Stimulated activated CD4-positive, alpha-beta T cell treated with anti-CD3 and anti-CD28 coated beads, Interleukin-2, amount 100 ng/mL, for 48 hours (primary cell): ENCODE results near the gene PINK1.
A peak's percentile ranks its signal among the peaks of the same experiment; 100 is the strongest.

Source experiments
- DNase-seq, 2 donors: peaks; one replicate each; pipeline ENCODE4 v3.0.0-alpha.2; 2020

Gene PINK1

GRCh38 chr1:20684050-20684620 lies 50.9 kb downstream of the PINK1 start:
- no peak for DNase-seq

DNA sequence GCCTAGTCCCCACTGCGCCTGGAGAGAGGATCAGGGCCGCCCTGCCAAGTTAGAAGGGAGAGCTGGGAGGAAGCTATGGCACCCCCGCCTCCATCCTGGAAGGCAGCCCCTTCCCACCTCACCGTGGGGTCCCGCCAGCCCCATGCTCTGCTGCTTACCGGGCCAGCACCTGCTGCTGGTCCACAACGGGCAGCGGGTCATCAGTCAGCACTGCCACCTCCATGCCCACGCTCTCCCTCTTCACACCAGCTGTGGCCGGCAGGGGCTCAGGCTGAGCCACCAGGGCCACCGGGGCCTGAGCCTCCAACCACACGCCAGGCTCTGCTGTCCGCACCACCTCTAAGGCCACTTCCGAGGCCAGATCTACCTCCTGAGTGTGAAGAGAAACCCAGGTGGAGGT lies 51.4 kb downstream of the PINK1 start:
- no peak for DNase-seq

DNA sequence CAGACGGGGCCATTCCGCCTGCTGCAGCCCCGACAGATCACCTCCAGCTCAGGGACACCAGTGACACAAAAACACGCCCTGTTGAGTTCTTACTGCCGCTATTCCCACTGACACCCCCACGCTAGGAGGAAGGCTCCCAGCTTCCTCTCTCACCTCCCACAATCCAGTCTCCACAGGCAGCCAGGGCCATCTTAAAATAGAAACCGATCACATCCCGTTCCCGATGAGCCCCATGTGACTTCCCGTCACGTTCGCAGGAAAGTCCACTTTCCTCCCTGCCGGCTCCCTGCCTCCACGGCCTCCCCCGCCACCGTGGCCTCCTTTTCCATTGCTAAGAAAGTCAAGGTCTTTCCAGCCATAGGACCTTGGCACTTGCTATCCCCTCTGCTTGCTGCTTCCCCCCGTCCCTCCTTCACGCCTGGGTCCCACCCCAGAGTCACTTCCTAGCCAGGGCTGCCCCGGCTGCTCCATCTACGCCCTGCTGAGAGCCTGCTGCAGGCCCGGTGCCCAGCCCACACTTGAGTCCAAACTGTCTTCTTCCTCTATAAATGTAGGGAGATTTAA lies 51.9 kb downstream of the PINK1 start:
- DNase-seq, result no peak

- no peak for DNase-seq
These were observed 52.5 kb downstream of the PINK1 start for GRCh38 chr1:20685741-20686140.

- no peak for DNase-seq
These were observed 53.8 kb downstream of the PINK1 start for GRCh38 chr1:20686883-20687725.

DNA sequence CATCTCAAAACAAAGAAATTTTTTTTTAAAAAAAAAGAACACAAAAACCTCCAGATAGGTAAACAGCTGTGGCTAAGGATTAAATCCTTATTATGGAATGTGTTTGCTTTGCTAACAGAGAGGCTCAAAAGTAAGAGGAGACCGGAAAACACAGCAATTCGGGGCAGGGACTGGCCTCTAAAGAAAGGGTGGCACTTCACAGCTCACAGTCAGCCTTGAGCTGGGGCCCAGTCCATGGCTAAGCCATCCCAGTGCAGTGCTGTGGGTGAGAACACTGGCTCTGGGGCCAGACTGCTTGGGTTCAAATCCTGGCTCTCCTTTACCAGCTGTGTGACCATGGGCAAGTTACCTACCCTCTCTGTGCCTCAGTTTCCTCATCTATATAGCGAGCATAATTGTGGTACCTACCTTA lies 56.4 kb downstream of the PINK1 start:
- DNase-seq, result no peak

GRCh38 chr1:20691872-20692271 lies 58.6 kb downstream of the PINK1 start:
- DNase-seq, result no peak

DNA sequence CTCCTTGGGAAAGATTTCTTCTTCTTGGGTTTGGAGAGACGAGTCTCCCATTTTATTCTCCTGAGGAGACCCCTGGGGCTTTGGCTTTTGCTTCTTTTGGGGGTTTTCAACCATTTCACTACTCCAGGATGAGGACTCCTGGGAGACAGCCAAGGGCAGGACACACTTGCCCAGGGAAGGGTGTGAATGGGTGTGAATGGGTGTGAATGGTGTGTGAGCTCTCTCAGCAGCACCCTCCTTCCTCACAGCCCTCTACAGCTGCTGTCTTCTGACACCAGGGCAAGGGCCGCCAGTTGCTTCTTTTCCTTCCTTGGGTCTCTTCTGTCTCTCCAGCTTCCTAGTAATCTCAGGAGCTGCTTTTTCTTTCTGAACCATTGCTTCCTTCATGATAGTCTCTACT lies 60.4 kb downstream of the PINK1 start:
- no peak for DNase-seq

DNA sequence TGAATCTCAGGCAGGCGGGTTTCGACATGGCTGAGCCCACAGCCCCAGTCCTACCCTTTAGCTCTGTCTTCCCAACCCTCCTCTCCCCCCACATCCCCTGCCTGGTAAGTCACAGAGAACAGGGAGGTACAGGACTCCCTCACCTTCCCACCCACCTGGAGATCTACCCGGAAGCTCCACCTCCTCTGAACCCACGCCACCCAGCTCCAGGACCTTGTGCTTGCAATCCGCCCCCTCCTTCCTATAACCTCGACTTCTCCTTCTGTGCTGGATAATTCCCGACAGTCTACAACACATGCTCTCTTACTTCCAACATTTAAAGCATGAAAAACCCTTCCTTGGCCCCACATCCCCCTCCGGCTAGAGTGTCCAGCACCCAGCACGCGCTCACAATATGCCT lies 62.3 kb downstream of the PINK1 start:
- DNase-seq, result no peak

DNA sequence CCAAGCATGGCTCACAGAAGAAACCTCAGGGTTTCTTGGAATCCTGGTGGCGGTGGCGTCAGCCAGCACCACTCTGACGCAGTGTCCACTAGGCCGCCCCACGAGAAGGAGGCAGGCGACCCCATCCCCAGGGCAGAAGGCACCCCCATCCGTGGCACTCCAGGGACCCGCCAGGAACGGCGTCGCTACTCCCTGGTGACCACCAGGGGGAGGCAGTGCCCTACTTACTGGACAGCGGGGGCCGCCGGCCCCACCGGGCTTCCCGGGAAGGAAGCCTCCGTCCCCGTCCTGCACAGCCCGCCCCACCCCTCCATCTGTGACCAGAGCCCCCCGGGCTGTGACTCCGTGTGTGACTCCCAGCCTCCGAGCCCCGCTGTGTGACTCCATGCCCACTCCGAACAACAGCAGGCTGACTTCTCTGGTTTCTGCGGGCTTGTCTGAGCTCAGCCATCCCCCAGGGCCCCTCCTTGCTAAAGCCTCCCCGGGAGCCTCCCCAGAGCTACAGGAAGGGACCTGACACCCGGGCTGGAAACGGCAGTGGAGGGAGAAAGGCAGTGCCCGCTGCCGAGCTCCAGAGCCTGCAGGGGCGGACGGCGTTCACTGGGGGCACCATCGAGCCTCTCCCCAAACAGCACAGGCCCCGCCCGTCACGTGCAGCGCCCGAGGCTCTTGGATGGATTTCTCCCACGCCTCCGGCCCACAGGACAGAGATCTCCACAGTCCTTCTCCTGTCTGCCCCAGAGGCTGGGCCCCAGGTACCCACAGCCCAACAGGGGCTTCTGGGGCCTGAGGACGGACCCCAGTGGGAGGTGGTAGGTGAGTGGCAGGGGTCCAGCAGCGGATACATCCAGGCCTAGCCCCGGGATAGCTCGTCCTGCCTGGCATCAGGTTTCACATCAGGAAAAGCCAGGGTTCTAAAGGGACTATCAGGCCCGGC lies 63.4 kb downstream of the PINK1 start:
- DNase-seq, result peak; percentile 67 to 76

GRCh38 chr1:20697563-20697962 lies 64.3 kb downstream of the PINK1 start:
- no peak for DNase-seq

GRCh38 chr1:20698195-20698910 lies 65.1 kb downstream of the PINK1 start:
- DNase-seq, result no peak

GRCh38 chr1:20699558-20699957 lies 66.3 kb downstream of the PINK1 start:
- DNase-seq, result no peak

- no peak for DNase-seq
These were observed 67.5 kb downstream of the PINK1 start for GRCh38 chr1:20700636-20701215.
